H1 (cell line): ENCODE data around the gene MINDY3. TPM values are rescaled to one million over a fixed set of nuclear protein-coding genes. Genes with fewer than 3 reads are reported as not detected.

Source experiments
- RXRA ChIP-seq: IDR thresholded peaks from 2 replicates; pipeline ENCODE4 v1.6.1; 2011; ENCODE audit warnings: low read depth, mild to moderate bottlenecking, low read length, moderate library complexity; ENCODE audit not compliant: insufficient read depth
- TBP ChIP-seq: IDR thresholded peaks from 2 replicates; pipeline ENCODE4 v1.6.1; 2011; ENCODE audit warnings: low read depth, low read length, improper control_type of control experiment
- polyA plus RNA-seq, 7 experiments: library from polyadenylated mRNA; depleted of rRNA in 3 of 7; stranded (reverse) in 5 of 7; unstranded in 2 of 7; fragments of >200 nt in 5 of 7; fragments of 200-250 nt in 2 of 7; gene quantifications; 1 replicate in 5 of 7; 2 replicates in 1 of 7; 4 replicates in 1 of 7; pipeline versions ENCODE4 v1.2.1 to v1.2.3, GENCODE V29; 2011 to 2013; ENCODE audit warnings: missing spikeins in 2 of 7, mixed read lengths in 2 of 7
- total RNA-seq: library from RNA; stranded (reverse); fragmentation: NEBNext Ultra II Directional; extraction: Animal tissue kit (Norgen Biotek cat#: 25700); gene quantifications from 2 replicates; pipeline ENCODE4 v1.2.1, GENCODE V29; 2021
- TF ChIP-seq, protein P1 (sequence below): fragments of 300-600 bp; sonication (generic); IDR thresholded peaks from 2 replicates; pipeline ENCODE4 v1.7.1; 2012; ENCODE audit warnings: low read length, moderate library complexity, mild to moderate bottlenecking, inconsistent platforms; ENCODE audit not compliant: insufficient replicate concordance

Gene MINDY3
- total and polyA plus RNA-seq, 2 of the 8 experiments (the other 6 are each of a cell fraction or from before 2014, with no cell fraction given) = 4.6 to 13.6 TPM

DNA sequence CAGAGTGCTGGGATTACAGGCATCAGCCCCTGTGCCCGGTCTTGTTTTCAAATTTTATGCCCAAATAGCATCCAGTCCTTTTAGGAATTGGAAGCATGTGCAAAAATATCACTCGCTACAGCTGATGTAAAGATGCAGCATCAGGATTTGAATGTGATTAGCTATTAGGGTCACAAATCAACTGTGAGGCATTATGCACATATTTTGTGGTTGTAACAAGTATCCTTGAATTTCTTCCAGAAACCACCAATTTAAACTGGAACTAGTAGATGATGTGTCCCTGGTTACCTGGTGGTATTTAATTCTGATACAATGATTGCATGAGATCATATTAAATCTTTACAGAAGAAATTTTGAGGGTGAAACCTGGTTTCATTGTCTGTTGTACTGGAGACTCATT is 99.6 kb downstream of the MINDY3 start (continued):
- TF ChIP-seq, protein P1, sequence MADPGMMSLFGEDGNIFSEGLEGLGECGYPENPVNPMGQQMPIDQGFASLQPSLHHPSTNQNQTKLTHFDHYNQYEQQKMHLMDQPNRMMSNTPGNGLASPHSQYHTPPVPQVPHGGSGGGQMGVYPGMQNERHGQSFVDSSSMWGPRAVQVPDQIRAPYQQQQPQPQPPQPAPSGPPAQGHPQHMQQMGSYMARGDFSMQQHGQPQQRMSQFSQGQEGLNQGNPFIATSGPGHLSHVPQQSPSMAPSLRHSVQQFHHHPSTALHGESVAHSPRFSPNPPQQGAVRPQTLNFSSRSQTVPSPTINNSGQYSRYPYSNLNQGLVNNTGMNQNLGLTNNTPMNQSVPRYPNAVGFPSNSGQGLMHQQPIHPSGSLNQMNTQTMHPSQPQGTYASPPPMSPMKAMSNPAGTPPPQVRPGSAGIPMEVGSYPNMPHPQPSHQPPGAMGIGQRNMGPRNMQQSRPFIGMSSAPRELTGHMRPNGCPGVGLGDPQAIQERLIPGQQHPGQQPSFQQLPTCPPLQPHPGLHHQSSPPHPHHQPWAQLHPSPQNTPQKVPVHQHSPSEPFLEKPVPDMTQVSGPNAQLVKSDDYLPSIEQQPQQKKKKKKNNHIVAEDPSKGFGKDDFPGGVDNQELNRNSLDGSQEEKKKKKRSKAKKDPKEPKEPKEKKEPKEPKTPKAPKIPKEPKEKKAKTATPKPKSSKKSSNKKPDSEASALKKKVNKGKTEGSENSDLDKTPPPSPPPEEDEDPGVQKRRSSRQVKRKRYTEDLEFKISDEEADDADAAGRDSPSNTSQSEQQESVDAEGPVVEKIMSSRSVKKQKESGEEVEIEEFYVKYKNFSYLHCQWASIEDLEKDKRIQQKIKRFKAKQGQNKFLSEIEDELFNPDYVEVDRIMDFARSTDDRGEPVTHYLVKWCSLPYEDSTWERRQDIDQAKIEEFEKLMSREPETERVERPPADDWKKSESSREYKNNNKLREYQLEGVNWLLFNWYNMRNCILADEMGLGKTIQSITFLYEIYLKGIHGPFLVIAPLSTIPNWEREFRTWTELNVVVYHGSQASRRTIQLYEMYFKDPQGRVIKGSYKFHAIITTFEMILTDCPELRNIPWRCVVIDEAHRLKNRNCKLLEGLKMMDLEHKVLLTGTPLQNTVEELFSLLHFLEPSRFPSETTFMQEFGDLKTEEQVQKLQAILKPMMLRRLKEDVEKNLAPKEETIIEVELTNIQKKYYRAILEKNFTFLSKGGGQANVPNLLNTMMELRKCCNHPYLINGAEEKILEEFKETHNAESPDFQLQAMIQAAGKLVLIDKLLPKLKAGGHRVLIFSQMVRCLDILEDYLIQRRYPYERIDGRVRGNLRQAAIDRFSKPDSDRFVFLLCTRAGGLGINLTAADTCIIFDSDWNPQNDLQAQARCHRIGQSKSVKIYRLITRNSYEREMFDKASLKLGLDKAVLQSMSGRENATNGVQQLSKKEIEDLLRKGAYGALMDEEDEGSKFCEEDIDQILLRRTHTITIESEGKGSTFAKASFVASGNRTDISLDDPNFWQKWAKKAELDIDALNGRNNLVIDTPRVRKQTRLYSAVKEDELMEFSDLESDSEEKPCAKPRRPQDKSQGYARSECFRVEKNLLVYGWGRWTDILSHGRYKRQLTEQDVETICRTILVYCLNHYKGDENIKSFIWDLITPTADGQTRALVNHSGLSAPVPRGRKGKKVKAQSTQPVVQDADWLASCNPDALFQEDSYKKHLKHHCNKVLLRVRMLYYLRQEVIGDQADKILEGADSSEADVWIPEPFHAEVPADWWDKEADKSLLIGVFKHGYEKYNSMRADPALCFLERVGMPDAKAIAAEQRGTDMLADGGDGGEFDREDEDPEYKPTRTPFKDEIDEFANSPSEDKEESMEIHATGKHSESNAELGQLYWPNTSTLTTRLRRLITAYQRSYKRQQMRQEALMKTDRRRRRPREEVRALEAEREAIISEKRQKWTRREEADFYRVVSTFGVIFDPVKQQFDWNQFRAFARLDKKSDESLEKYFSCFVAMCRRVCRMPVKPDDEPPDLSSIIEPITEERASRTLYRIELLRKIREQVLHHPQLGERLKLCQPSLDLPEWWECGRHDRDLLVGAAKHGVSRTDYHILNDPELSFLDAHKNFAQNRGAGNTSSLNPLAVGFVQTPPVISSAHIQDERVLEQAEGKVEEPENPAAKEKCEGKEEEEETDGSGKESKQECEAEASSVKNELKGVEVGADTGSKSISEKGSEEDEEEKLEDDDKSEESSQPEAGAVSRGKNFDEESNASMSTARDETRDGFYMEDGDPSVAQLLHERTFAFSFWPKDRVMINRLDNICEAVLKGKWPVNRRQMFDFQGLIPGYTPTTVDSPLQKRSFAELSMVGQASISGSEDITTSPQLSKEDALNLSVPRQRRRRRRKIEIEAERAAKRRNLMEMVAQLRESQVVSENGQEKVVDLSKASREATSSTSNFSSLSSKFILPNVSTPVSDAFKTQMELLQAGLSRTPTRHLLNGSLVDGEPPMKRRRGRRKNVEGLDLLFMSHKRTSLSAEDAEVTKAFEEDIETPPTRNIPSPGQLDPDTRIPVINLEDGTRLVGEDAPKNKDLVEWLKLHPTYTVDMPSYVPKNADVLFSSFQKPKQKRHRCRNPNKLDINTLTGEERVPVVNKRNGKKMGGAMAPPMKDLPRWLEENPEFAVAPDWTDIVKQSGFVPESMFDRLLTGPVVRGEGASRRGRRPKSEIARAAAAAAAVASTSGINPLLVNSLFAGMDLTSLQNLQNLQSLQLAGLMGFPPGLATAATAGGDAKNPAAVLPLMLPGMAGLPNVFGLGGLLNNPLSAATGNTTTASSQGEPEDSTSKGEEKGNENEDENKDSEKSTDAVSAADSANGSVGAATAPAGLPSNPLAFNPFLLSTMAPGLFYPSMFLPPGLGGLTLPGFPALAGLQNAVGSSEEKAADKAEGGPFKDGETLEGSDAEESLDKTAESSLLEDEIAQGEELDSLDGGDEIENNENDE = no peak
- TF ChIP-seq RXRA (no peak), TBP (no peak)
- TF ChIP-seq, all 59 proteins: peak for 0
